GM12878 (cell line): ENCODE measurements around the gene MIGA2. TPM values are rescaled to one million over a fixed set of nuclear protein-coding genes. Genes with fewer than 3 reads are reported as not detected.

ENCODE experiments used
- ATF3 ChIP-seq: IDR thresholded peaks from 2 replicates; pipeline ENCODE4 v1.6.1; 2011; ENCODE audit warnings: low read depth, mild to moderate bottlenecking, low read length, moderate library complexity, borderline replicate concordance; ENCODE audit errors: extremely low read depth
- E2F4 ChIP-seq: IDR thresholded peaks from 2 replicates; pipeline ENCODE4 v1.6.1; 2012; ENCODE audit warnings: low read depth, low read length, improper control_type of control experiment
- MAX ChIP-seq: IDR thresholded peaks from 2 replicates; pipeline ENCODE4 v1.6.1; 2012; ENCODE audit warnings: low read depth, low read length, improper control_type of control experiment
- NFYB ChIP-seq: IDR thresholded peaks from 2 replicates; pipeline ENCODE4 v1.6.1; 2011; ENCODE audit warnings: low read depth, mild to moderate bottlenecking, low read length, improper control_type of control experiment, moderate library complexity; ENCODE audit not compliant: insufficient read depth
- PKNOX1 ChIP-seq: fragments of 450-650 bp; IDR thresholded peaks from 2 replicates; pipeline ENCODE4 v1.6.1; 2016; ENCODE audit warnings: mild to moderate bottlenecking
- POLR2AphosphoS2 ChIP-seq: IDR thresholded peaks from 2 replicates; pipeline ENCODE4 v1.6.1; 2011; ENCODE audit warnings: low read depth, mild to moderate bottlenecking, low read length, improper control_type of control experiment, moderate library complexity
- RELA ChIP-seq: fragments of 450-650 bp; IDR thresholded peaks from 2 replicates; pipeline ENCODE4 v1.8.0; 2014; ENCODE audit warnings: borderline replicate concordance; ENCODE audit not compliant: partially characterized antibody
- REST ChIP-seq: IDR thresholded peaks from 2 replicates; pipeline ENCODE4 v1.6.1; 2012; ENCODE audit warnings: mild to moderate bottlenecking, low read depth, low read length
- RFX5 ChIP-seq: IDR thresholded peaks from 2 replicates; pipeline ENCODE4 v1.6.1; 2011; ENCODE audit warnings: low read depth, low read length, improper control_type of control experiment
- RUNX3 ChIP-seq: IDR thresholded peaks from 2 replicates; pipeline ENCODE4 v1.6.1; 2012; ENCODE audit warnings: low read length, inconsistent platforms
- SIN3A ChIP-seq: IDR thresholded peaks from 2 replicates; pipeline ENCODE4 v1.6.1; 2012; ENCODE audit warnings: low read depth, low read length, improper control_type of control experiment
- SMAD1 ChIP-seq: fragments of 450-650 bp; IDR thresholded peaks from 2 replicates; pipeline ENCODE4 v1.6.1; 2018; ENCODE audit warnings: mild to moderate bottlenecking, low read depth; ENCODE audit not compliant: partially characterized antibody
- SMAD5 ChIP-seq: IDR thresholded peaks from 2 replicates; pipeline ENCODE4 v1.6.1; 2016; ENCODE audit warnings: antibody characterized with exemption, low read depth
- STAT3 ChIP-seq: IDR thresholded peaks from 2 replicates; pipeline ENCODE4 v1.6.1; 2011; ENCODE audit warnings: low read depth, low read length, improper control_type of control experiment
- TAF1 ChIP-seq: IDR thresholded peaks from 2 replicates; pipeline ENCODE4 v1.6.1; 2011; ENCODE audit warnings: mild to moderate bottlenecking, low read depth, low read length, borderline replicate concordance
- USF1 ChIP-seq: IDR thresholded peaks from 2 replicates; pipeline ENCODE4 v1.6.1; 2011; ENCODE audit warnings: borderline replicate concordance, low read depth, mild to moderate bottlenecking, moderate library complexity, mixed read lengths, low read length; ENCODE audit not compliant: insufficient read depth; ENCODE audit errors: extremely low read length
- ZBTB33 ChIP-seq: fragments of 450-650 bp; IDR thresholded peaks from 2 replicates; pipeline ENCODE4 v1.6.1; 2017; ENCODE audit warnings: mild to moderate bottlenecking
- polyA plus RNA-seq, 11 experiments: library from polyadenylated mRNA; depleted of rRNA in 4 of 11; unstranded in 6 of 11; stranded (reverse) in 5 of 11; fragments of >200 nt; fragmentation: Nextera tagmentation in 4 of 11; fragmentation: Illumina TruSeq in 1 of 11; extraction: Ambion mirVana in 4 of 11; extraction: Trizol in 1 of 11; gene quantifications; 1 replicate in 1 of 11; 2 replicates in 10 of 11; pipeline versions ENCODE4 v1.2.1 to v1.2.3, GENCODE V29; 2011 to 2016; ENCODE audit warnings: inconsistent platforms in 2 of 11, missing spikeins in 2 of 11, low read depth in 1 of 11
- total RNA-seq, 4 experiments: library from RNA; depleted of rRNA in 3 of 4; stranded (reverse); fragments of >200 nt in 3 of 4; fragmentation: Illumina TruSeq in 1 of 4; extraction: Trizol in 1 of 4; gene quantifications; 2 replicates each; pipeline versions ENCODE4 v1.2.1 to v1.2.3, GENCODE V29; 2013 to 2021

MIGA2 gene
- total and polyA plus RNA-seq, 10 of the 15 experiments (the other 5 are each of a cell fraction or from before 2014, with no cell fraction given), result 0.14 to 31.0 (median 12.7) TPM

- TF ChIP-seq E2F4, result peak; percentile 85
- TF ChIP-seq MAX, result peak; percentile 22; the same call in 1 of the 2 replicates
- TF ChIP-seq RELA, result peak; percentile 40
- peak; percentile 94 for TF ChIP-seq RFX5
- 0 out of 2 replicates have a peak, but pooled peaks have one; percentile 55 for TF ChIP-seq PKNOX1
- peak; percentile 7 for TF ChIP-seq USF1
- 0 out of 2 replicates have a peak, but pooled peaks have one; percentile 18 for TF ChIP-seq REST
- TF ChIP-seq NFYB, result peak; percentile 99
- TF ChIP-seq RUNX3, result peak; percentile 62; the same call in 1 of the 2 replicates
- peak; percentile 30; the same call in 1 of the 2 replicates for TF ChIP-seq ZBTB33
- no peak for TF ChIP-seq STAT3
- TF ChIP-seq TAF1, result peak; percentile 70; the same call in 1 of the 2 replicates
- peak; percentile 48; the same call in 1 of the 2 replicates for TF ChIP-seq ATF3
- TF ChIP-seq SIN3A, result peak; percentile 98
- TF ChIP-seq POLR2AphosphoS2, result peak; percentile 79; the same call in 1 of the 2 replicates
- TF ChIP-seq SMAD1, result no peak
- peak; percentile 42; the same call in 1 of the 2 replicates for TF ChIP-seq SMAD5
These were observed 44.4 kb downstream of the MIGA2 start, which contains the start of gene DOLPP1 (continued) for GRCh38 chr9:129080601-129081387.
